C4-2B (cell line): ENCODE measurements around the gene WDR18.
"Not testable (repeated sequence)": the region's sequence is repeated elsewhere in the genome, so short reads cannot be mapped to it uniquely, and the experiment has no call there.

Experiments used
- H3K27ac ChIP-seq: fragments of 450-650 bp; 2 replicates; pipeline ENCODE4 v1.5.1; 2017
- ZFX ChIP-seq: fragments of 450-650 bp; IDR thresholded peaks from 2 replicates; pipeline ENCODE4 v1.6.1; 2017
- TF ChIP-seq, protein P1 (sequence below): fragments of 450-650 bp; conservative IDR thresholded peaks from 2 replicates; pipeline ENCODE4 v1.5.1; 2017; ENCODE audit warnings: mild to moderate bottlenecking

The WDR18 gene

DNA sequence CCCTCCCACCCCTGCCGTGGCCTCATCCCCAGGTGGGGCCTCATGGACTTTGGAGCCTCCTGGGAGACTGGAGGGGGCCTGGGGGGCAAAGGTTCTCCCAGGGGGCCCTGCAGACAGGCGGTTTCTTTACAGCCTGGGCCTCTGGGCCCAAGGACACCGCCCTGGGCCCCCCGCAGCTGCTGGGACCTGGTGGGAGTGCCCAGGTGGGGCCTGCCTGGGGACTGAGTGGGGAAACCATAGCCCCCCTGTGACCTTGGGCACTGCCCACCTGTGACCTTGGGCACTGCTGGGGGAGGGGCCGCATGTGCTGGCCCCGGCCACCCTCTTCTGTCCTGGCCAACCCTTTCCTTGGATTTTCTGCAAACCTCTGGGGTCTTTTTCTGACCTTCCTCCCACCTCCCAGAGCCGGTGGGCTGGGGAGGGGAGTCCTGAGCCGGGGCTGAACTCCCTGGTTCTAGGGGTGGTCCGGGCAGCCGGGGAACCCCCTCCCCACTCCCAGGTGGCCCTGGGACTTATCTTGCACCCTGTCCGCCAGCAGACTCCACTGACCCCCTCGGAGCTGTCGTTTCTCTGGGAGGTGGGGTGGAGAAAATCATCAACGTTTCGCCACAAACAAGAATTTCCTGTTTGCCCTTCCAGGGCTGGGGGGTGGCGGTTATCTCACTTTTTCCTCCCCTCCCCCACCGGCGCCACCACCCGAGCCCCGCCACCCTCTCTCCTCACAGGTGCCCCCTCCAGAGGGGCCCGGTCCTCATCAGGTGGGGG, 31.3 kb upstream of the WDR18 start:
- peak overlapping the region; percentile 83 for H3K27ac ChIP-seq
- TF ChIP-seq ZFX, result no peak
- TF ChIP-seq, protein P1, sequence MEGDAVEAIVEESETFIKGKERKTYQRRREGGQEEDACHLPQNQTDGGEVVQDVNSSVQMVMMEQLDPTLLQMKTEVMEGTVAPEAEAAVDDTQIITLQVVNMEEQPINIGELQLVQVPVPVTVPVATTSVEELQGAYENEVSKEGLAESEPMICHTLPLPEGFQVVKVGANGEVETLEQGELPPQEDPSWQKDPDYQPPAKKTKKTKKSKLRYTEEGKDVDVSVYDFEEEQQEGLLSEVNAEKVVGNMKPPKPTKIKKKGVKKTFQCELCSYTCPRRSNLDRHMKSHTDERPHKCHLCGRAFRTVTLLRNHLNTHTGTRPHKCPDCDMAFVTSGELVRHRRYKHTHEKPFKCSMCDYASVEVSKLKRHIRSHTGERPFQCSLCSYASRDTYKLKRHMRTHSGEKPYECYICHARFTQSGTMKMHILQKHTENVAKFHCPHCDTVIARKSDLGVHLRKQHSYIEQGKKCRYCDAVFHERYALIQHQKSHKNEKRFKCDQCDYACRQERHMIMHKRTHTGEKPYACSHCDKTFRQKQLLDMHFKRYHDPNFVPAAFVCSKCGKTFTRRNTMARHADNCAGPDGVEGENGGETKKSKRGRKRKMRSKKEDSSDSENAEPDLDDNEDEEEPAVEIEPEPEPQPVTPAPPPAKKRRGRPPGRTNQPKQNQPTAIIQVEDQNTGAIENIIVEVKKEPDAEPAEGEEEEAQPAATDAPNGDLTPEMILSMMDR, result no peak

DNA sequence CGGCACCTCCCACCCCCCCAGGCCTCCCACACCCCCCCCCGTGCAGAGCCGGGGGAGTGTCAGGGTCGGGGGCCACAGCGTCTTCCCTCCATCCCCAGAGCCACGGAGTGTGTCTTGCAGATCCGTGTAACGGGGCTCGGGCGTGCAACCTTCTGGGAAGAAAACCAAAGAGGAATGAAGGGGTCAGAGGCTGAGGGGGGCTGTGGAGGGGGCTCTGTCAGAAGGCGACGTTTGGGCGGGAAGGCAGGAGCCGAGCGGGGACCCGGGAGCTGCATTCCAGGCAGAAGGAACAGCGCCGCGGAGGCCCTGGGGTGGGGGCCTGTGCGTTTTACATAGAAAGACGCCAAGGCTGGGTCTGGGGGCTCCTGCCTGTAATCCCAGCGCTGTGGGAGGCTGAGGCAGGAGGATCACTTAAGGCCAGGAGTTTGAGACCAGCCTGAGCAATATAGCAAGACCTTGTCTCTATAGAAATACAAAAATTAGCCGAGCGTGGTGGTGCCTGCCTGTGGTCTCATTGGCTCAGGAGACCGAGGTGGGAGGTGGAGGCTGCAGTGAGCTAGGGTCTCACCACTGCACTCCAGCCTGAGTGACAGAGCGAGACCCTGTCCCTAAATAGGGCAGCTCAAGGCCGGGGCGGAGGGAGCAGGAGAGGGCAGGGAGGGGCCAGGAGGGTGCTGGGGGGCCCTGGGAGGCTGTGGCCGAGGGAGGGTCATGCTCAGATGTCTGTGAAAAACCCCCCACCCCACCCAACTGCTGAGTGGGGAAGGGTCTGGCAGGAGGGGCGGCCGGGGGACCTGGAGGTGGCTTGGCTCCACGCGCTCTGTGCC, 30.5 kb upstream of the WDR18 start:
- peak overlapping the region; percentile 83 for H3K27ac ChIP-seq
- TF ChIP-seq, protein P1, result no peak
- TF ChIP-seq ZFX, result no peak

DNA sequence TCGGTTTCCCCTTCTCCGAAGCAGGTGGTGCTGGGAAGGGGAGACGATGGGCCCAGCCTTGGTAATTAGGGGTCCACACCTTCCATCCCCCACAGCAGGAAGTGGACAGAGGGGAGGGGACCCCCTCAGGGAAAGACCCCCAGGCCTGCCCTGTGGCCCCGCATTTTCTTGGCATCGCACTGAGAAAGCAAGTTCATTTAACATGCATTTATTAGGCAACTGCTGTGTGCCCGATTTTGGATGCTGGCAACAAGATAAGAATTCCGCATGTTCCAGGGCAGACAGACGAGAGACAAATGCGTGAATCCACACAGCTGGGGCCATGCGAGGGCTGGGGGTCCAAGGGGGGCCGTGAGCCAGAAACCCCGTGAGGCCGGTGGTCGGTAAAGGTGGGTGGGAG, 29.9 kb upstream of the WDR18 start:
- no peak overlapping the region for H3K27ac ChIP-seq
- TF ChIP-seq, protein P1, result no peak
- TF ChIP-seq ZFX, result no peak

DNA sequence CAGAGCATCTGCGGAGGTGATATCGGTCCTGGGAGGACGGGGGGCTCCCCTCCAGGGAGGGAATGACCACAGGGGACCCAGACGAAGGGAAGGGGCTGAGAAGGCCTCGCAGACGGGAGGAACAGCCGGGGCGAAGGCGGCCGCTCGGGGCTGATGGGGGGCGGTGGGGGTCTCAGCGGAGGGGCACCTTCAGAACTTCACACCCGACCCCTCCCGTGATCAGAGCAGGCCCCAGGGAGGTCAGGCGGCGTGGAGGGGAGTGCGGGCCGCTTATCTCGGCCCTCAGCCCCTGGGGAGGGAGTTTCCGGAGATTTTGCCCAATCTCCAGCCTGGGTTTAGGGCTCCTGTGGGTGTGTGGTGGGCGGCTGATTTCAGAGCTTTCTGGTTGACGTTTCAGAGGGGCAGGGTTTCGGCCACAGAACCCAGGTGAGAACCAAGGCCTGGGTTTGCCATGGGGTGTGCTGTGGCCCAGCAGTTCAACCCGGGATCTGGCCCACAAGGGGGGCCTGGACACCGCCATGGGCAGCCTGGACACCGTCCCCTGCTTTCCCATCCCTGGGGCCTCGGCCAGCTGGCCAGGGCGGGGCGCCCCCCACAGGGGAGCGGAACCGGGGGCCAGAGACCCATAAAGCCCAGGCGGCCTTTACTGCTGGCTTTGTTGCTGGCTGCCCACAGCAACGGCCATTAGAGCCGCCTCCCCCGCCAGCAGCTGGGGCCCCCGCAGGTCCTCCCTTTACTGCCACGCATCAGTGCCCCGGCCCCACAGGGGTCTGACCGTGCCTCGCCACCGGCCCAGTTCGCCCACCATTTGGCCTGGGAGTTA, 29.3 kb upstream of the WDR18 start:
- no peak overlapping the region for H3K27ac ChIP-seq

DNA sequence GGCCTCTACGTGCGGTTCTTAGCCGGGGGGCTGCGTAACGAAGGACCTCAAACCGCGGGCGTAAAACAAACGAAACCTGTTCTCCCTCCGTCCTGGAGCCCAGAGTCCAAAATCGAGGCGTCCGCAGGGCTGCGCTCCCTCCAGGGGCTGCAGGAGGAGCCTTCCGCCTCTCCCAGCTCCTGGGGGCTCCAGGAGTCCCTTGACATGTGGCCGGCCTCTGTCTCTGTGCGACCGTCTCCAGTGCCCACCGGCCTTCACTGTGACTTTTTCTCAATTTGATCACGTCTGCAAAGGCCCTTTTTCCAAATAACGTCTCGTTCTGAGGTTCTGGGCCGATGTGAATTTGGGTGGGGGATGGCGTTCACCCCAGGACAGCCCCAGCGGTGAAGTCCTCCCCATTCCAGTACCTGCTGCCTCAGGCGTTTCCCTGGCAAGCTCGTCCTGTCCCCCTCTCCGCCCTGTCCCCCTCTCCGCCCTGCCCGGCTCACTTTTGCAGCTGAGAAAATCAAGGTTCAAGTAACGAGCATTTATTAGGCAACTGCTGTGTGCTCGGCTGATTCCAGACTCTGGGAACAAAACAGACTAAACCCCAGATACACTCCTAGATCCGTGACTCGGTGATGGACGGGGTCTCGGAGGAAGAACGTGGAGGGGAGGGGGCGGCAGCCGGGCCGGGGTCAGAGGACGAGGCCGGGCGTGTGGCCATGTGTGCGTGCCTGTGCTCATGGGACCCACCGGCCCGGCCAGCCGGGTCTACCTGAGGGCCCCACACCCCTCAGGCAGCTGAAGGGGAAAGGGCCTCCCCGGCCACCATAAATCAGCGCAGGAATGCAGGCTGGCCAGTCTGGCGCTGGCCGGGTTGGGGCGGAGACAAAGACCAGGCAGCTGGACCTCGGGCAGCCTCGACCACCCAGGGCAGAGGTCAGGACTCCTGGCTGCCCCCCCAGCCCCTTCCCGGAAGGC, 28.1 kb upstream of the WDR18 start:
- TF ChIP-seq ZFX, result no peak
- TF ChIP-seq, protein P1, result no peak
- no peak overlapping the region for H3K27ac ChIP-seq

More for the DNA sequence above, 29.3 kb upstream of the WDR18 start:
- TF ChIP-seq ZFX, result no peak
- TF ChIP-seq, protein P1, result no peak

DNA sequence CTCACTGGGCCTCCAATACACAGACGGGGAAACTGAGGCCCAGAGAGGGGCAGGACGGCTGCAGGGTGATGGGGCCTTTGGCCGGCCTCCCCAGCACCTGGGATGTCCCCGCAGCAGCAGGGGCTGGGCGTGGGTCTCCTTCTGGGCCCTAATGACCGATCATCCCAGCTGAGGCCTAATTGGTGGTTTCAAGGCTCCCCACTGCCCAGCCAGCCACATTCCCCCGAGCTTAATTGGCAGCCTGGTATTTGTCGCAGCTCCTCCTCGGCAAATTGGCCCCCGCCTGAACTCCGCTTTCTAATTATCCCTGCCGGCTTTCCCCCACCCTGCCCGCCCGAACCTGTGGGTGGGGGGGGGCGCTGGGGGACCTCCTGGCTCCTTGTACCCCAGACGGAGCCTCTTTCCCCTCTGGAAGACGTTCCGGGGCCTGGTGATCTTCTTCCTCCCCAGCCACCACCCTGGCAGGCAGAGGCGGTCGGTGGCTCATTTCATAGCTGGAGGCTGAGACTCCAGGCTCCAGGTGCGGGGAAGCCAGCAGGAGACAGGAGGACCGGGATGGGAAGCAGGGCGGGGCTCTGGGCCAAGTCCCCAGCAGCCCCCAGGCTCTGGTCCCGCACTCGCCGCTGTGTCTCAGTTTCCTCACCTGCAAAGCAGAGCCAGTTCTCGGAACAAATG, 27.2 kb upstream of the WDR18 start:
- no peak overlapping the region for H3K27ac ChIP-seq
- TF ChIP-seq, protein P1, result no peak
- TF ChIP-seq ZFX, result no peak

DNA sequence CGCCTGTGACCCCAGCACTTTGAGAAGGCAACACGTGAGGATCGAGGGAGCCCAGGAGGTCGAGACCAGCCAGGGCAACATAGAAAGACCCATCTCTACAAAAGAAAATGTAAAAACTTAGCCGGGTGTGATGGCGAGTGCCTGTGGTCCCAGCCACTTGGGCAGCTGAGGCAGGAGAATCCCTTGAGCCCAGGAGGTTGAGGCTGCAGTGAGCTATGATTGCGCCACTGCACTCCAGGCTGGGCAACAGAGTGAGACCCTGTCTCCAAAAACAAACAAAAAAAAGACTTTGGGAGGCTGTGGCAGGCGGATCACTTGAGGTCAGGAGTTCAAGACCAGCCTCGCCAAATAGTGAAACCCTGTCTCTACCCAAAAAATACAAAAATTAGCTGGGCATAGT, 26.6 kb upstream of the WDR18 start:
- not testable (repeated sequence) for H3K27ac ChIP-seq
